ENCODE results near the gene RILPL2.
"Not testable (repeated sequence)": the region's sequence is repeated elsewhere in the genome, so short reads cannot be mapped to it uniquely, and the experiment has no call there.

RILPL2 gene

GRCh38 chr12:123449249-123449733 lies 12.8 kb upstream of the RILPL2 start:
- no peak for DNase-seq

- no peak for DNase-seq
These were observed 9.8 kb upstream of the RILPL2 start for GRCh38 chr12:123446333-123446713.

GRCh38 chr12:123445388-123446332 lies 9.2 kb upstream of the RILPL2 start:
- DNase-seq = no peak

- DNase-seq = no peak
These were observed 7.9 kb upstream of the RILPL2 start for GRCh38 chr12:123444092-123445026.

GRCh38 chr12:123442774-123443173 lies 6.3 kb upstream of the RILPL2 start:
- DNase-seq = no peak

- no peak for DNase-seq
These were observed 5.2 kb upstream of the RILPL2 start for GRCh38 chr12:123441523-123442164.

GRCh38 chr12:123435636-123436016 lies 858 bp downstream of the RILPL2 start:
- no peak for DNase-seq

- no peak for DNase-seq
These were observed 2.9 kb downstream of the RILPL2 start for GRCh38 chr12:123433615-123434014.

- not testable (repeated sequence) for DNase-seq
These were observed 4.3 kb downstream of the RILPL2 start for GRCh38 chr12:123431951-123432817.

GRCh38 chr12:123429101-123429500 lies 7.4 kb downstream of the RILPL2 start:
- not testable (repeated sequence) for DNase-seq

- no peak for DNase-seq
These were observed 7.9 kb downstream of the RILPL2 start for GRCh38 chr12:123428591-123428990.

- no peak for DNase-seq
These were observed 9.3 kb downstream of the RILPL2 start for GRCh38 chr12:123427036-123427769.

GRCh38 chr12:123421314-123421713 lies 15.2 kb downstream of the RILPL2 start:
- DNase-seq = no peak

- DNase-seq = no peak
These were observed 26.5 kb downstream of the RILPL2 start for GRCh38 chr12:123410041-123410412.

GRCh38 chr12:123409284-123410040 lies 27.0 kb downstream of the RILPL2 start:
- not testable (repeated sequence) for DNase-seq

- not testable (repeated sequence) for DNase-seq
These were observed 27.9 kb downstream of the RILPL2 start for GRCh38 chr12:123408619-123409018.

- not testable (repeated sequence) for DNase-seq
These were observed 28.6 kb downstream of the RILPL2 start for GRCh38 chr12:123407934-123408333.

- not testable (repeated sequence) for DNase-seq
These were observed 29.2 kb downstream of the RILPL2 start for GRCh38 chr12:123407269-123407668.

- DNase-seq = no peak
These were observed 31.9 kb downstream of the RILPL2 start for GRCh38 chr12:123404581-123404980.
